Islet precursor cell (in vitro differentiated cells): ENCODE data around the gene C13orf46.

Experiments used
- DNase-seq: peaks from one replicate; pipeline ENCODE4 v3.0.0-alpha.2; 2018

C13orf46 gene

DNA sequence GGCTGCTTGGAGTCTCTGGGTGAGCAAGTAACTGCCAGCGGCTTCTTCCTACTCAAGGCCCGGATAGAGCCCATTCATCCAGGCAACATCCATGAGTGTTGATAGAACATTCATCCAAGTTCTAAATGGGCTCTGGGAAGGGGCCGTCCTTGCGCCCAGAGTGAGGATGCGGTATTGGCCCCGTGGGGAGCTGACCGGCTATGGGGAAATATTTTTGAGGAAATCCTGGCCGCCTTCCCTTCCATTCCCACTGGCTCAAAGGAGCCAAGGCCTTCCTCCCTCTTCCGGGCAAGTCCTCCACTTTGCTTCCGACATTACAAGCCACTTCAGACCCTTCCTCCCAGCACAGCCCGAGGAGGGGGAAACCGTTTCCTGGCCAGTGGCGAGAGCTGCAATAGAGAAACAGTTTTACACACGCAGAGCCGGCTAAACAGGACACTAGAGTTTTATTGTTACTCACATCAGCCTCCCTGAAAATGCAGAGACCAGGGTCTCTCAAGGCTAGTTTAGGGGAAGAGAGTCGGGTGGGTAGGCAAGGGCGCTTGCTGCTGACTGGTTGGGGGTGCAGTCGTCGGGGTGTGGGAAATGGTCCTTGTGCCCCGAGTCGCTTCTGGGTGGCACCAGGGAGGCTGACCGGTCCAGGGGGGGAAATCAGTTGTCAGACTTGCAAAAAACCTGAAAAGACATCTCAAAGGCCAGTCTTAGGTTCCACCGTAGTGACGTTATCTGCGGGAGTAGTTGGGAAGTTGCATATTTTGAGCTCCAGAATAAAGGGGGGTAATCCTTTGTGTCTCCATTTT lies 37.5 kb downstream of the C13orf46 start:
- DNase-seq: peak; percentile 42

DNA sequence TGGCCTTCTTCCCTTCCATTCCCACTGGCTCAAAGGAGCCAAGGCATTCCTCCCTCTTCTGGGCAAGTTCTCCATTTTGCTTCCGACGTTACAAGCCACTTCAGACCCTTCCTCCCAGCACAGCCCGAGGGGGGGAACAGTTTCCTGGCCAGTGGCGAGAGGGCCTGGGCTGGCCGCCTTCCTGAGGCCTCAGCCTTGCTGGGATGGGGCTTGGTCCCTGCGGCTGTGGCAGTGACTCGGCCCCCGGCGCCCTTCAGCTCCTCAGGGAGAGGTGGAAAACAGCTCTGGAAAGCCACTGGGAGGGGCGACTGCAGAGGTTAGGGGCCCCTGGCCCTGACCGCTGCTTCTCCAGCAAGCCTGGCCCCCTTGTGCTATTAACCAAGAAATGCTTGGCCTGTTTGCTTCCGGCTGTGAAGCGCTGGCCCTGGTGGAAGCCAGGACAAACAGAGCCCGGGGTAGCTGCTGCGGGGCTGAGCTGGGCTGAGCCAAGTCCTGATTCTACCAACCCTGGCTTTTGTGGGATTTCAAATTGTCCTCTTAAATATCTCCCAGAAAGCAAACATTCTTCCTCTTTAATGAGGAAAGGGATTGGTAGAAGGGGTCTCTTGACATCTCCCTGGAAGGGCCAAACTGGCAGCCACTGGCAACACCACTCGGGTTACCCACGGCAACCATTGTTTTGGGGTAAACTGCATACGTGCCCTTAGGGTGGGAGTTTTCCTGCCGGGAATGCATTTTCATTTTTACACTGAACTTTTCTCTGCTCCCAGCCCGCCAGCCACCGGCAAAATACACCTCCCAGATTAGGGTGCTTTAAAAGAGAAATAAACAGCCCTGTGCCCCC lies 38.7 kb downstream of the C13orf46 start:
- peak; percentile 81 for DNase-seq

DNA sequence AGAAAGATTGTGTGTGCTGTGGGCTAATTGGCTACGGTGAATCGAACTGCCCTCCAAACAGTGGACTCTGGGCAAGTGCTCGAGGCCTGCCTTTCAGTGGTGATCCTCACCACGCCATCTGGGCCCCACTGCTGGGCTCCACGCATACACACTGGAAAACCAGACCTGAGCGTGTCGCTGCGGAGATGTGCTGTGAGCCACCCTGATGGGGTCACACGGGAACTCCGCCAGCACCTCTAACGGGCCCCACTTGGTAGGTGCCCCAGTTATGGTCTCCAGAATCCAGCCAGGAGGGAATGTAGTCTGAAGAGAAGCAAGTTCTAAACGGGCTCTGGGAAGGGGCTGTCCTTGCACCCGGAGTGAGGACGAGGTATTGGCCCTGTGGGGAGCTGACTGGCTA lies 39.3 kb downstream of the C13orf46 start:
- peak; percentile 43 for DNase-seq

DNA sequence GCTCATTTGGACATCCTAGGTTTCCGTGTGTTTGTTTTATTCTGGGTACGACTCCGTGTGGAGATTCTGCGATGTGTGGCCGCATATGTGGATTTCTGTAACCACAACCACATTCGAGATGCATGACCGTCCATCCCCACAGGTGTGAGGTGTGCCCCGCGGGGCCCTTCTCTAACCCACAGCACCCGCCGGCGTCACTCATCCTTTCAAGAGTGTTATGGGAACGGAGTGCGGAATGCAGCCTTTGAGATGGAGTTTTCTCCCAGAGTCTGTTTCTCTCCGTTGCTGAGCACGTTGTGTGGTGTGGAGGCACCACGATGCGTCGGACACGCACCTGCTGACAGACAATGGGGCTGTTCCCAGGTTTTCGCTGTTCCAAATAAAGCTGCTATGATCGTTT lies 40.0 kb downstream of the C13orf46 start:
- peak; percentile 34 for DNase-seq

DNA sequence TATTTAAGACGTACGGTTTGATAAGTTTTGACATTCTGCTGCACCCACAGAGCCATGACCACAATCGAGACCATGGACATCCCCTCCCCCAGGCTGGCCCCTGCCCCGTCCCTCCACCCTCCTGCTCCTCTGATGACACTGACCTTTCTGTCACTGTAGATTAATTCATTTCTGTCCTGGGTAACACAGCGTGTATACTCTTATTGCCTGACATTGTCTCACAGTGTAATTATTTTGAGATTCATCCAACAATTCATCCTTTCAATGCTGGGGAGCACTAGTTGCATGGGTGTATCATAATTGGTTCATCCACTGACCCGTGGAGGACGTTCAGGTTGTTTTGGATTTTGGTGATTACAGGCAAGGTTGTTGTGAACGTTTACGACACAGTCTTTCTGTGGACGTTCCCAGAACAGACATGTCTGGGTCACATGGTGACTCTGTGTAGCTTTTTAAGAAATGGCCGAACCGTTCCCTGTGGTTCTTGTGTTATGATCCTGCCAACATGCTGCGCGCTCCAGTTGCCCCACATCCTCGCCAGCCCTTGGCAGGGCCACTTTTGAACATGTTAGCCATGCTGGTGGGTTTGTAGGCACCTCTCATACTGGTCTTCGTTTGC lies 41.9 kb downstream of the C13orf46 start:
- DNase-seq: no peak

DNA sequence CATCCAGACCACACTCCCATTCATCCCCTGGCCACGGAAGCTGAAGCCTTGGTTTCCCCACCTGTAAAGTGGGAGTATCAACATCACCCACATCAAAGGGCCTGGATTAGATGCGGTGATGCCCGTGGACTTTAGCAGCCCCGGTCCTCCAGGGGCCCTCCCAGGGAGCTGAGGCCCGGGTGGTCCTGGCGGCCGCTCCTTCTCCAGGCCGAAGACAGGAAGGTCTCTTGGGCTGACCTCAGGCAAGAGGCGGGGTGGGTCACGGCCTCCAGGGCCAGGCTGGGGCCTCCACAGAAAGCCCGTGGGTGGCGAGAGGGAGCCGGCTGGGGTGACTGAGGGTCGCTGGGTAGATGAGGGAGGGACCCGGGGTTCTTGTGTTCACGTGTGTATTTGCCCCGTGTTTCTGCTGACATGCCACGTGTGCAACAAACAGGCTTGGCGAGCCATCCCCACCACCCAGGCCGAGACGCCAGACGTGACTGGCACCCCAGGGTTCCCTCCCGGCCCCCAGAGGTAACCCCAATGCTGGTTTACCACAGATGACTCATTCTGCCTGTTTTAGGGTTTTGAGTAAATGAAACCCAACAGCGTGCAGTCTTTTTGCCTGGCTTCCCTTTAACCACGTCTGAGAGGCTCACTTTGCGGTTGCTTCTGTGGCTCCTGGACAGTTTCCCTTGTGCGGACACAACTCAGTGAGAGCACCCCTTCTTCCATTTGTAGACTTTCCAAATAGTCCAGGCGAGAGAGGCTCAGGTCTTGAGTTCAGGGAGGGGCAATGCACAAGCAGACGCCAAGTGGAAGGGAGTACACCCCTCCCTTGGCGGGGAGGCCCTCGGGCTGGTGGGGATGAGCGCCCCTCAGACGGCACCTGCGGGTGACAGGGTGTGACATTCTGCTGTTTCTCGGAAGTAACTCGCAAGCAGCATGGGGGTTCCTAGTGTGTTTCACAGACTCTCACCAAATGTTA lies 42.9 kb downstream of the C13orf46 start:
- DNase-seq: peak; percentile 37

DNA sequence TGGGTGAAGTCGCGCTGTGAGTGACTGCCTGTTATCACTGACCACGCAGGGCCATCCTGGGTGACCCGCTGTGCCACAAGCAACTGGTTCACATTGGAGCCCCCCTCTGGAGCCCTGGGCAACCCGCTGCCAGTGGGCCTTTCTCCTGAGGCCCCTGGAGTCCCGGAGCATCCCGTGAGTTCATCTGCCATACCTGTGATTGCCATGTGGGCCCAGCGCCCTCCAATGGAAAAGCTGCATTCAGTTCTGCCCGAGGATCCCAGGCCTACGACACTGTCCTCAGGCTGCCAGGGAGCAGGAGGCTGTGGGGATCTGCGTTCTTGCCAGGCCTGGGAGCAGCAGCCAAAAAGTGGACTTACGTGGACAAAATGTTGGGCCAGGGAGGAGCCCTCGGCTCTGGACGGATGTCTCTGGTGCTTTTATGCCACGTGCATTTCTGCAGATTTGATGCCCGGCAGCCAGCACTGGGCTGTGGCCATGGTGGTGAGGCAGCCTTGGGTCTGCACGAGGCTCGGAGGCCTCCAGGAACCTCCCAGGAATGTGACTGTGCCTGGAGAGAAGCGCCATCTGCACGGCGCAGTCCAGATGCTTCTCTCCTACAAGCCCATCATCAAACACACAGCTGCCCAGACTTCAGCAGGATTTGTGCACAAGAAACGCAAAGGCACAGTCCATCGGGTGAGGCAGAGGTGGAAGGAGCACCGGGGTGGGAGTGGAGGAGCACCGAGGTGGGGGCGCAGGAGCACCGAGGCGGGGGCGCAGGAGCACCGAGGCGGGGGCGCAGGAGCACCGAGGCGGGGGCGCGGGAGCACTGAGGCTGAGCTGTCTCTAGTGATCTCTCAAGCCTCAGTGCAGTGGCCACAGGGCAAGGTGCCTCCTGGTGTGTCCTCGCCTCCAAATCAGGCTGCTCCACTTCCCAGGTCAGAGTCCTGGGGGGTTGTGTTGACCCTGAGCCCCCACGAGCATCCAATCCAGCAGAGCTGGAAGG lies 44.0 kb downstream of the C13orf46 start:
- peak; percentile 51 for DNase-seq

DNA sequence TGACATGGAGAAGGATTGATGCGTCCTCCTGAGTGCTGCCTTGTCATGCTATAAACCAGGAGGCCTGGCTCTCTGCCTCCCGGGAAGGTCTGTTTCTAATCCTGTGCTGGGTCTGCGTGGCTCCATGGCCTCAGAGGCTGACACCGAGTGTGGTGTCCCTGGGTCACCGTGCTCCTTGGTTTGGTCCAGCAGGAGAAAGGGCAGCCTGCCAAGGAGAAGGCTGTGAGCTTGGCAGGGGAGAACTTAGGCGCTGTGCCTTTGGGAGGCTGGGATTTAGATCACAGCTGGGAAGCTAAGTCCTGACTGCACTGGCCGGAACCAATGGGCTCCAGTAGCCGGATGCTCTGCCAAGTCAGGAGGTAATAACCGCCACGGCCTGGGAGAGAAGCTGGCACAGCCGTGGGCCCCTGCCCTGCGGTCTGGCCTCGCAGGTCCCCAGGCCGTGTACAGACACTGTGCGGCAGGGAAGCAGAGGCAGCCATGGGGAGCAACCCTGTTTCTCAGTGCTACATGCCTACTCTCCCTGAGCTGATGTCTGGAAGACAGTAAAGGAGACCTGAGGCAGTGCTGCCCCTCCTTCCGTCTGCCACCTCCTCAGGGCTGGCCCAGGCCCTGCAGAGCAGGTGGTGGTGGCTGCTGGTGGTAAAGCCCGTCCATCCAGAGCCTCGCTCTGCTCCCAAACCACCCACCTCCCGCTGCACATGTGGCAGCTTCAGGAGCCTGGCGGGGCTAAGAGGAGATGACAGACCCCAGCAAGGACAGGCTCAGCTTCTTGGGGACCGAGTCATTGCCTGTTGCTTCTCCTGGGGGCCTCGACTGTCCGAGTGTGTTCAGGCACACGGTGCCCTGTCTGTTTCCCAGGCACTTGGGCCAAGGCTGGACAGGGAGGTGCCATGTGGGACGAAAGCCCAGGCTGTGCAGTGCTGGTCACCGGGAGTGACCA lies 44.9 kb downstream of the C13orf46 start:
- peak; percentile 51 for DNase-seq

DNA sequence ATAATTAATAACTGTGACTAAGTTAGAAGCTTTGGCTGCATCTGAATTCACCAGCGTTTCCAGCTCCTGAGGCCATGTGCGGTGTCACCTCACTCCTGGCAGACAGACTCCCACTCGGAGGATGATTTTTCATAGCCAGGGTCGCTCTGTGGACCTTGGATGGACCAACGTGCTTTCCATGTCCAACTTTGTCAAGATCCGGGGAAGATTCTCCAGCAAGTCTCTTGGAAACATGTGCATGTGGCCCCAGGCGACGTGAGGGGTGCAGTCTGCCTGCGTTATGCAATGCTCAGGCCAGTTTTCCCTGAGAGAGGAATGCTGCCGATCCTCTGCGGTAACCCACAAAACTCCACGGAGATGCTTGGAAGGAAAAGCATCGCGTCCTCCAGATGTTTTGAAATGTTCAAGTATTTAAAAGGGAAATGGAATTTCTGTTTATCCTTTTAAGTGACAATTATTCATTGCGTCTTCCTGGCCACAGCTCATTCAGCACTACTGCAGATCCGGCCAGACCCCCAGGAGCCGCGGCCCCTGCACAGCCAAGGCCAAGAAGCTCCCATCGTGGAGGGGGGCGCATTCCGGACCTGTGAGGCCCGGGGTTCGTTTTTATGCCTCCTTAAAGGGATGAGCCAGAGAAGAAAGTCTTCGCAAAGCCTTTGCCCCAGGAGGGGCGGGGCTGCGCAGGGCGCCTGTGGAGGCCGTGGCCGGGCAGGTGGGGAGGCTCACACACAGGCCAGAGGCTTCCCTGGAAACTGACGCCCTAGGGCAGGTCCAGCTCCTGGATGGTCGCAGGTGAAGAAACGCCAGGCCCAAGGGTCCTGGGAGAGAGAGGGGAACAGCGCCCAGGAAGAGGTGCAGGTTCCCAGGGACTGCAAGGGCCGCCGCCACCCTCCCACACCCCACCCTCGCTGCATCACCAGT lies 46.0 kb downstream of the C13orf46 start:
- DNase-seq: peak; percentile 49

DNA sequence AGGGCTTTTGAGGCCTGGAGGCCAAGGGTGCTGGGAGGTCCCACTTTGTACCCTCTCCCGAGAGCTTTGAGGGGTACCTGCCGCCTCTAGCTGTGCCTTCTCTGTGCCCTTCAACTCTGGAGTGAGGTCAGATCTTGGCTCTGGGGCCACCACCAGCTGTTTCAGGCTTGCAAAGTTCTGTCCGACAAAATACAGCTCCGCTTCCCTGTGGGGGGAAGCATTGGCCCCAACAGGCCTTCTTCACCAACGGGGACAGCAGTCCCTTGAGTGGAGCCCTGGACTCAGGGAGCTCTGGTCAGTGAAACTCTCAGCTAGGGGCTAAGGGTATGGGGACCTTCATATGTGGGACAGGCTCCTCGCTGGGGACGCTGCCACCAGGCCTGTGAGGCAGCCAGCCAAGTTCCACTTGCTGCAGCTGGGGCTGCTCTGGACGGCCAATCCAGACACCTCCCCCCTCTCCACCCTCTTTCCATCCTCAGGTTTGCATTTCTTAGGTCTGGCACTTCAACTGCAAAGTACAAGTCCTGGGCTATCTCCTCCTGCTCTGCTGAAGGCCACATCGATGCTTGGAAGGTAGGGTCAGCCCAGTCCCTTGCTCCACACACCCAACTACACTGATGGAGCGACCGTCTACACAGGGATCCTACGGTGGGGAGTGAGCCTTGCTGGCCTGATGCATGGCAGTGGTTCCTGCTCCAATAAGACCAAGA lies 46.8 kb downstream of the C13orf46 start:
- DNase-seq: peak; percentile 40

DNA sequence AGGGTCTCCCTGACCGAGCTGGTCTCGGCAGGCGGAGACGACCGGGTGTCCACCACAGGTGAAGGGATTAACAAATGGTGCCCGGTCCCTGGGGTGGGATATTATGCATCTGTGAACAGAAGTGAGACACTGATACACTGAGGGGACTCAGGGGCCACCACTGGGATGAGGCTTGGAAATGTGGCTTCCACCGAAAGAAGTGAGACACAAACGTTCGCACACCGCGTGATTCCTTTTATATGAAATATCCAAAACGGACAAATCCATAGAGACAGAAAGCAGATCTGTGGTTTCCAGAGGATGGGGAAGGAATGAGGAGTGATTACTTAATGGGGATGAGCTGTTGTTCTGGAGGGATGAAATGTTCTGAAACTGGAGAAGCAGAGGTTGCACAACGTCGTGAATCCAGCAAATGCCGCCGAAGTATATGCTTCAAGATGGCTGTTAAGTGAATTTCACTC lies 47.5 kb downstream of the C13orf46 start:
- no peak for DNase-seq

DNA sequence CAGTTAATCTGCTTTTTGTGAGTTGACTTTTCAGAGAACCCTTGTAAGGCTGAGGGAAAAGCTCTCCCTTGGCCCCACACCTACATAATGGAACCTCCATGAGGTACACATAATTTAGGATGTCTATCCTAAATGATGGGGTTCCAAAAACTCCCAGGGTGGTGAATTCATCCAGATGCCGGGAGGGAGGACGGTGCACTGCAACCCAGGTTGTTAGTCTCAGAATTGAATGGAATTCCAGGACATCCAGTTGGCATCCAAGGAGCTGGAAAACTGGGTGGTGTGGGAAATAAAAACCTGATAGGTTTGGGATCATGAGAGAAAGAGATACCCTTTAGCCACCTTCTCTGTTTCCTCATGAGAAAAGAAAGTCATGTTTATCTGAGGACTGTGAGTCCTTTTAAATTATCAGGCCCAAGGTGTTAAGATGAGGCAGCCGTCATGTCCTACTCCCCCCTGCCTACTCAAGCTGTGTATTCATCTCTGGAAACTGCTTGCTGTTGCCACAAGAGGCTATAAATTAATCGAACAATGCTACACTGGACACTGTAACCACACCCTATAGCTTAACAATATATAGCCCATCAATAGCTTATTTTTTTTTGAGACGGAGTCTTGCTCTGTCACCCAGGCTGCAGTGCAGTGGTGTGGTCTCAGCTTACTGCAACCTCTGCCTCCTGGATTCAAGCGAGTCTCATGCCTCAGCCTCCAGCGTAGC lies 49.5 kb downstream of the C13orf46 start:
- no peak for DNase-seq

DNA sequence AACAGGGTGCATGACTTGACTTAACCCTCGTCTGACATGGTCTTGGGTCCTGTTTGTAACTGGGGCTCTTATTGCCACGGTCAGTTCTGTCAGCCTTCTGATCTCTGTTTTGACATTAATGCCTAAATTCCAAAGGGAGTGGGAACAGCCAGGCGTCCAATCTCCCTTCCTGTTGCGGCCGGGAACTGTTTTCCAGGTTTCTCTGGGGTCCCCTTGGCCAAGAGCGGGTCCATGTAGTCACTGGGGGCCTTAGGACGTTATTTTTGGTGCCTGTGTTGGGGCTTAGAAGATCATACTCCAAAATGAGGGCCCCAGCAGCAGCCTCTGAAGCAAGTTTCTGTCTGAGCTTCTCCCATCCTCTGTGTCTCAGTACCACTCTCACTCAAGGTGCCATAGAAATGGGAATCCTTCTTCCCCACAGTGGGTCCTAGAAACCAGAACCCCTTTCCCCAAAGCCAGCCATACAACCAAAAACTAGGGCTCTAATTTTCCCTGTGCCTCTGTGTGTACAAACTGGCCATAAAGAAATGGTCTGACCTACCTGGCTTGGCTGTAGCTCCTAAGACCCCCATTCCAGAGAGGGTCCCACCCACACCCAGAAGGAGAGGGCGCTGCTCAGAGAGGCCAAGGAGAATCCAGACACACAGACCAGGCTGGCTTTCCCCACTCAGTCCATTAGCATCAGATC lies 50.4 kb downstream of the C13orf46 start:
- DNase-seq: no peak

DNA sequence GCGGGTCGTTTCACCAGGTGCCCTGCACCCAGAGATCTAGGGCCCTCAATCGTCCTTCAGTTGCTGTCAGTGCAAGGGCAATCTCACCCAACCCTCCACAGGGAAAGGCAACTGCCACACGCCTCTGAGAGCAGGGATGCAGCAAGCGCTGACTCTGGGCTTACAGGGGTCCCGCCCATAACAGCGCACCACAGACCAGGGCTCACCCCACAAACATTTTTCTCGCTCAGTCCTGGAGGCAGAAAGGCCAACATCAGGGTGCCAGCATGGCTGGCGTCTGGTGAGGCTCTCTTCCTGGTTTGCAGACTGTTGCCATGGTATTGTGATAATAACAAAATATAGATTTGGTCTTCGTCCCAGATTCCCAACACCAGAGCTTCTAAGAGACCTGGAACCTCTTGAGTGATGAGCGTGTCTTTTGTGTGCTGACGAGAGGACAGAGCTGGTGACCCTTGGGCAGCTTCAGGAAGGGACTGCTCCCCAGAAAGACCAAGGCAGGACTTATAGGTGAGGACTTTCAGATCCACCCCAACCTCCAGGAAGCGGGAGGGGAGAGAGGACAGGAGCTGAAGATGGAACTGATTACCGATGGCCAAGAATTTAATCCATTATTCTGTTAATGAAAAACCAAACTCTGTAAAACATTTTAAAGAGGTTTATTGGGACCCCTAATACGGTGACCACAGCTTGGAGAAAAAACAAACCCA lies 51.3 kb downstream of the C13orf46 start:
- DNase-seq: peak; percentile 41

DNA sequence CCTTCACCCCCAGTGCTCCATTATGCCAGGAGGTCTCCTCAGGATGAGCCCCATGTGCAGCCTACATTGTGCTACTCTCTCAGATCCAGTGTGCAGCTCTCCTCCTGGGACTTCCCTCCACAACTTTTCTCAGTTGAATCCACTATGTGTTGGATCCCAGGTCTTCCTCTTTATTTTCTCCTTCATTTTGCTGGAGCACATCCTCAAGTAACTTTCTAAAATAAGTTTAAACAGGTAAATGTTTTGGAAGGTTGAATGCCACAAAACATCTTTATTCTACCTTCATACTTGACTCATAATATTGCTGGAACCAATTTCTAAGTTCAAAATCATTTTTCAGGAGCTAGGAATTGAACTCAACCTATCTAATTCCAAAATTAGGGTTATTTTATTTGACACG lies 52.1 kb downstream of the C13orf46 start:
- no peak for DNase-seq
